Keratinocyte (primary cell): ENCODE results near the gene ELAVL1. TPM values are rescaled to one million over a fixed set of nuclear protein-coding genes. Genes with fewer than 3 reads are reported as not detected.

ENCODE experiments used
- DNase-seq: peaks from one replicate; pipeline ENCODE4 v3.0.0-alpha.2; 2011; ENCODE audit warnings: low read depth, missing footprints, low spot score
- FAIRE-seq: peaks from 2 replicates; lab custom pipeline; 2011; peaks lifted over from hg19 to GRCh38; lab: Jason Lieb, UNC
- H2AFZ ChIP-seq: 2 replicates; pipeline ENCODE4 v1.6.0; 2012; ENCODE audit warnings: low read length, control low read depth, inconsistent platforms; ENCODE audit not compliant: control insufficient read depth
- H3K27ac ChIP-seq: 2 replicates; pipeline ENCODE4 v1.5.1; 2011; ENCODE audit warnings: low read length; ENCODE audit not compliant: control insufficient read depth, insufficient read depth
- H3K27me3 ChIP-seq: 3 replicates; pipeline ENCODE4 v1.6.0; 2011; ENCODE audit warnings: low read length; ENCODE audit not compliant: control insufficient read depth, insufficient read depth; ENCODE audit errors: extremely low read depth
- H3K36me3 ChIP-seq, 2 experiments: 2 replicates in 1 of 2; 3 replicates in 1 of 2; pipeline ENCODE4 v1.5.1; 2011; ENCODE audit warnings: low read length in 2 of 2, mild to moderate bottlenecking in 1 of 2; ENCODE audit not compliant: control insufficient read depth in 2 of 2, insufficient read depth in 2 of 2; ENCODE audit errors: extremely low read depth in 1 of 2
- H3K4me1 ChIP-seq: 3 replicates; pipeline ENCODE4 v1.5.1; 2011; ENCODE audit warnings: low read length; ENCODE audit not compliant: control insufficient read depth, insufficient read depth; ENCODE audit errors: extremely low read depth
- H3K4me2 ChIP-seq: 3 replicates; pipeline ENCODE4 v1.6.0; 2011; ENCODE audit warnings: low read depth, low read length; ENCODE audit not compliant: control insufficient read depth, insufficient read depth; ENCODE audit errors: extremely low read depth
- H3K4me3 ChIP-seq, 3 experiments: fragments of 200-600 bp in 1 of 3; sonication (generic) in 1 of 3; 2 replicates in 2 of 3; 3 replicates in 1 of 3; pipeline ENCODE4 v1.5.1; 2011 to 2016; ENCODE audit warnings: low read length in 3 of 3, mild to moderate bottlenecking in 3 of 3, control low read depth in 2 of 3, inconsistent platforms in 1 of 3, low read depth in 1 of 3, mixed read lengths in 1 of 3, mixed run types in 1 of 3, moderate library complexity in 1 of 3; ENCODE audit not compliant: control insufficient read depth in 2 of 3, insufficient read depth in 2 of 3; ENCODE audit errors: extremely low read depth in 1 of 3
- H3K79me2 ChIP-seq: 2 replicates; pipeline ENCODE4 v1.6.0; 2012; ENCODE audit warnings: low read length; ENCODE audit not compliant: control insufficient read depth, insufficient read depth
- H3K9ac ChIP-seq: 3 replicates; pipeline ENCODE4 v1.6.0; 2011; ENCODE audit warnings: low read length; ENCODE audit not compliant: control insufficient read depth, insufficient read depth; ENCODE audit errors: extremely low read depth
- H3K9me1 ChIP-seq: 3 replicates; pipeline ENCODE4 v1.6.0; 2011; ENCODE audit warnings: low read length; ENCODE audit not compliant: control insufficient read depth, insufficient read depth; ENCODE audit errors: extremely low read depth
- H3K9me3 ChIP-seq: 2 replicates; pipeline ENCODE4 v1.5.1; 2012; ENCODE audit warnings: low read depth, low read length; ENCODE audit not compliant: control insufficient read depth
- H4K20me1 ChIP-seq: 3 replicates; pipeline ENCODE4 v1.6.0; 2011; ENCODE audit warnings: low read length; ENCODE audit not compliant: control insufficient read depth, insufficient read depth; ENCODE audit errors: extremely low read depth
- CTCF ChIP-seq, 3 experiments: IDR thresholded peaks in 1 of 3; conservative IDR thresholded peaks in 1 of 3; optimal IDR thresholded peaks in 1 of 3; 2 replicates in 2 of 3; 3 replicates in 1 of 3; pipeline versions ENCODE3 to v1.5.1; 2011; ENCODE audit warnings: low read length in 3 of 3, mild to moderate bottlenecking in 3 of 3, moderate library complexity in 2 of 3, control low read depth in 1 of 3, inconsistent platforms in 1 of 3; ENCODE audit not compliant: insufficient read depth in 2 of 3; ENCODE audit errors: extremely low read depth in 1 of 3
- EZH2 ChIP-seq: IDR thresholded peaks from one replicate; pipeline ENCODE4 v1.6.1; 2012; ENCODE audit warnings: inconsistent platforms, mild to moderate bottlenecking, low read length, moderate library complexity
- dilution Hi-C: fragments of 300-500 bp; cut with MboI; formaldehyde crosslinking; loops from one replicate; pipeline ENCODE4 v1.7.0; 2020; ENCODE audit warnings: low sequenced_read_pairs; ENCODE audit not compliant: extremely low pct_ligation_motif_present
- polyA plus RNA-seq, 5 experiments: library from polyadenylated mRNA; depleted of rRNA in 3 of 5; stranded (reverse) in 3 of 5; stranded (forward) in 1 of 5; unstranded in 1 of 5; fragments of >200 nt; gene quantifications; 1 replicate in 1 of 5; 2 replicates in 3 of 5; 3 replicates in 1 of 5; pipeline versions ENCODE4 v1.2.1 to v1.2.3, GENCODE V29; 2011 to 2012; ENCODE audit warnings: missing spikeins in 2 of 5, low read depth in 1 of 5, low replicate concordance in 1 of 5

ELAVL1 gene
- polyA plus RNA-seq, 1 donor (not counting 4 experiments of a cell fraction or from before 2014, with no cell fraction given) = 46.9 TPM

GRCh38 chr19:7997809-7998480 lies 7.5 kb downstream of the ELAVL1 start:
- FAIRE-seq (no peak), DNase-seq (no peak)
- Histone ChIP-seq H4K20me1 (peaks cover 50% of the 10 kb centered on the region), H3K27ac (no peak overlapping the region), H3K79me2 (peaks cover 98% of the 10 kb centered on the region), H3K9me1 (peaks cover 8% of the 10 kb centered on the region), H3K4me3 (no peak overlapping the region), H2AFZ (no peak overlapping the region), H3K36me3 (peaks cover 7 to 17% of the 10 kb centered on the region in 2 experiments), H3K4me1 (peaks cover 19% of the 10 kb centered on the region), H3K4me2 (no peak overlapping the region), H3K9me3 (no peaks in the 10 kb centered on the region), H3K9ac (no peak overlapping the region), H3K27me3 (no peaks in the 10 kb centered on the region)
- TF ChIP-seq CTCF (optimal IDR thresholded peaks at IDR 0.05 in 1 of 3, IDR thresholded peaks at IDR 0.05 in 1 of 3, conservative IDR thresholded peaks at IDR 0.05 in 1 of 3; ENCODE audit: extremely low read depth in 1 of 3, insufficient read depth in 2 of 3, low read length in 3 of 3) (no peak), EZH2 (no peak)
- dilution Hi-C loops = no loop called here

- Histone ChIP-seq H3K9me3 (no peaks in the 10 kb centered on the region), H3K4me2 (no peak overlapping the region), H2AFZ (no peak overlapping the region), H3K4me1 (peaks cover 14% of the 10 kb centered on the region), H3K27ac (no peak overlapping the region), H4K20me1 (peaks cover 43% of the 10 kb centered on the region), H3K36me3 (peaks cover 8 to 13% of the 10 kb centered on the region in 2 experiments), H3K4me3 (no peak overlapping the region), H3K9me1 (peaks cover 8% of the 10 kb centered on the region), H3K9ac (no peak overlapping the region), H3K27me3 (no peaks in the 10 kb centered on the region), H3K79me2 (peaks cover 97% of the 10 kb centered on the region)
- DNase-seq (no peak), FAIRE-seq (no peak)
- dilution Hi-C loops = no loop called here
- no peak for TF ChIP-seq EZH2
- no peak for TF ChIP-seq CTCF (optimal IDR thresholded peaks at IDR 0.05 in 1 of 3, IDR thresholded peaks at IDR 0.05 in 1 of 3, conservative IDR thresholded peaks at IDR 0.05 in 1 of 3; ENCODE audit: extremely low read depth in 1 of 3, insufficient read depth in 2 of 3, low read length in 3 of 3)
These were observed 8.6 kb downstream of the ELAVL1 start for GRCh38 chr19:7996883-7997282.
